PC-9 (cell line): ENCODE data around the gene FCN2. TPM values are rescaled to one million over a fixed set of nuclear protein-coding genes. Genes with fewer than 3 reads are reported as not detected.
"Not testable (repeated sequence)": the region's sequence is repeated elsewhere in the genome, so short reads cannot be mapped to it uniquely, and the experiment has no call there.

Experiments used
- BruUV-seq: library from RNA; stranded (reverse); fragments of 400-500 nt; replicated peaks from 2 replicates; lab custom pipeline; 2021; lab: Mats Ljungman, UMichigan
- CTCF ChIA-PET: fragments of 300-600 bp; sonication (Branson Sonifier 250); formaldehyde crosslinking; loops from one replicate; lab custom pipeline; 2022; ENCODE audit warnings: antibody characterized with exemption; lab: Charles Lee
- POLR2A ChIA-PET: fragments of 300-600 bp; sonication (Branson Sonifier 250); formaldehyde crosslinking; loops from one replicate; lab custom pipeline; 2022; ENCODE audit warnings: antibody characterized with exemption; ENCODE audit not compliant: unreplicated experiment; lab: Charles Lee
- DNase-seq, 2 experiments: peaks; one replicate each; pipeline versions ENCODE4 v3.0.0 to v3.0.0-alpha.2; 2015 to 2022; ENCODE audit warnings: mixed read lengths in 1 of 2
- H2AFZ ChIP-seq: fragments of 200-600 bp; sonication (generic); 2 replicates; pipeline ENCODE4 v1.8.1; 2017; ENCODE audit warnings: antibody characterized with exemption
- H3F3A ChIP-seq: fragments of 200-600 bp; sonication (generic); 2 replicates; pipeline ENCODE4 v1.8.1; 2017; ENCODE audit warnings: antibody characterized with exemption, mild to moderate bottlenecking, low read depth; ENCODE audit not compliant: insufficient read depth
- H3K27ac ChIP-seq: fragments of 200-600 bp; sonication (generic); 2 replicates; pipeline ENCODE4 v1.6.1; 2016; ENCODE audit warnings: mixed run types
- H3K27me3 ChIP-seq: fragments of 200-600 bp; sonication (generic); 2 replicates; pipeline ENCODE4 v1.6.1; 2016; ENCODE audit warnings: low read depth, mixed run types; ENCODE audit not compliant: insufficient read depth
- H3K36me3 ChIP-seq: fragments of 200-600 bp; sonication (generic); 2 replicates; pipeline ENCODE4 v1.6.1; 2016; ENCODE audit warnings: low read depth, mixed run types
- H3K4me1 ChIP-seq: fragments of 200-600 bp; sonication (generic); replicated peaks from 2 replicates; pipeline ENCODE4 v1.6.1; 2016; ENCODE audit warnings: mixed run types; ENCODE audit not compliant: insufficient read depth
- H3K4me2 ChIP-seq: fragments of 200-600 bp; sonication (generic); 2 replicates; pipeline ENCODE4 v1.6.1; 2017; ENCODE audit warnings: mixed run types
- H3K4me3 ChIP-seq: fragments of 200-600 bp; sonication (generic); 2 replicates; pipeline ENCODE4 v1.6.1; 2016; ENCODE audit warnings: mixed run types
- H3K79me2 ChIP-seq: fragments of 200-600 bp; sonication (generic); 2 replicates; pipeline ENCODE4 v1.6.1; 2017; ENCODE audit warnings: low read depth, mixed run types
- H3K9me2 ChIP-seq: fragments of 200-600 bp; sonication (generic); 2 replicates; pipeline ENCODE4 v1.8.1; 2017; ENCODE audit warnings: mild to moderate bottlenecking; ENCODE audit not compliant: insufficient read depth
- H3K9me3 ChIP-seq: fragments of 200-600 bp; sonication (generic); 2 replicates; pipeline ENCODE4 v1.8.1; 2016; ENCODE audit warnings: low read depth; ENCODE audit not compliant: insufficient read depth
- H4K20me1 ChIP-seq: fragments of 200-600 bp; sonication (generic); 2 replicates; pipeline ENCODE4 v1.8.1; 2017; ENCODE audit not compliant: insufficient read depth
- EZH2 ChIP-seq: fragments of 200-600 bp; sonication (generic); IDR thresholded peaks from 2 replicates; pipeline ENCODE4 v1.8.0; 2017; ENCODE audit warnings: antibody characterized with exemption, low read depth
- intact Hi-C: fragments of 100-400 bp; cut with micrococcal nuclease; formaldehyde crosslinking; loops from one replicate; pipeline ENCODE4 v1.10.0; 2022; ENCODE audit not compliant: unreplicated experiment
- total RNA-seq: library from RNA; stranded (reverse); gene quantifications from 2 replicates; pipeline ENCODE4 v1.2.3, GENCODE V29; 2021
- TF ChIP-seq, protein P1 (sequence below): fragments of 200-600 bp; sonication (generic); conservative IDR thresholded peaks from 2 replicates; pipeline ENCODE4 v1.6.1; 2017; ENCODE audit warnings: mixed run types, antibody characterized with exemption, mild to moderate bottlenecking, moderate library complexity

Gene FCN2
- total RNA-seq, 1 experiment from 2014 or later: not detected

GRCh38 chr9:134855231-134855899 is 25.2 kb upstream of the FCN2 start:
- no peak overlapping the region for H3K27ac ChIP-seq
- ChIA-PET POLR2A (no interaction called here), CTCF (no interaction called here)
- H3K27me3 ChIP-seq: peaks cover 58% of the 10 kb centered on the region
- intact Hi-C loops: loop anchor here (5.0 kb wide), 1 partner anchor 408 kb away; no protein-coding TSS in a partner anchor
- DNase-seq: no peak
- no peaks in the 10 kb centered on the region for H3K4me1 ChIP-seq
- no peaks in the 10 kb centered on the region for H3K9me2 ChIP-seq
- no peak for TF ChIP-seq EZH2
- TF ChIP-seq, protein P1, sequence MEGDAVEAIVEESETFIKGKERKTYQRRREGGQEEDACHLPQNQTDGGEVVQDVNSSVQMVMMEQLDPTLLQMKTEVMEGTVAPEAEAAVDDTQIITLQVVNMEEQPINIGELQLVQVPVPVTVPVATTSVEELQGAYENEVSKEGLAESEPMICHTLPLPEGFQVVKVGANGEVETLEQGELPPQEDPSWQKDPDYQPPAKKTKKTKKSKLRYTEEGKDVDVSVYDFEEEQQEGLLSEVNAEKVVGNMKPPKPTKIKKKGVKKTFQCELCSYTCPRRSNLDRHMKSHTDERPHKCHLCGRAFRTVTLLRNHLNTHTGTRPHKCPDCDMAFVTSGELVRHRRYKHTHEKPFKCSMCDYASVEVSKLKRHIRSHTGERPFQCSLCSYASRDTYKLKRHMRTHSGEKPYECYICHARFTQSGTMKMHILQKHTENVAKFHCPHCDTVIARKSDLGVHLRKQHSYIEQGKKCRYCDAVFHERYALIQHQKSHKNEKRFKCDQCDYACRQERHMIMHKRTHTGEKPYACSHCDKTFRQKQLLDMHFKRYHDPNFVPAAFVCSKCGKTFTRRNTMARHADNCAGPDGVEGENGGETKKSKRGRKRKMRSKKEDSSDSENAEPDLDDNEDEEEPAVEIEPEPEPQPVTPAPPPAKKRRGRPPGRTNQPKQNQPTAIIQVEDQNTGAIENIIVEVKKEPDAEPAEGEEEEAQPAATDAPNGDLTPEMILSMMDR: no peak
- H2AFZ ChIP-seq: no peak overlapping the region
- no peaks in the 10 kb centered on the region; the same call in 1 of the 2 replicates for H4K20me1 ChIP-seq
- H3K4me3 ChIP-seq: no peak overlapping the region
- no TSS peak for BruUV-seq
- no peaks in the 10 kb centered on the region for H3K9me3 ChIP-seq
- H3K36me3 ChIP-seq: no peaks in the 10 kb centered on the region
- H3K79me2 ChIP-seq: no peaks in the 10 kb centered on the region
- H3K4me2 ChIP-seq: no peak overlapping the region
- H3F3A ChIP-seq: no peaks in the 10 kb centered on the region; the same call in 1 of the 2 replicates

- no peaks in the 10 kb centered on the region for H3K79me2 ChIP-seq
- ChIA-PET POLR2A (no interaction called here), CTCF (no interaction called here)
- H3K27me3 ChIP-seq: peaks cover 64% of the 10 kb centered on the region
- H3K4me3 ChIP-seq: no peak overlapping the region
- no peaks in the 10 kb centered on the region; the same call in 1 of the 2 replicates for H4K20me1 ChIP-seq
- no peaks in the 10 kb centered on the region for H3K9me2 ChIP-seq
- no peak overlapping the region for H2AFZ ChIP-seq
- no peaks in the 10 kb centered on the region; the same call in 1 of the 2 replicates for H3F3A ChIP-seq
- intact Hi-C loops: loop anchor here (5.0 kb wide), 1 partner anchor 409 kb away; no protein-coding TSS in a partner anchor
- no peak for DNase-seq
- no TSS peak for BruUV-seq
- no peak overlapping the region for H3K27ac ChIP-seq
- no peak overlapping the region for H3K4me2 ChIP-seq
- TF ChIP-seq, protein P1: no peak
- TF ChIP-seq EZH2: no peak
- no peaks in the 10 kb centered on the region for H3K9me3 ChIP-seq
- no peaks in the 10 kb centered on the region for H3K4me1 ChIP-seq
- H3K36me3 ChIP-seq: no peaks in the 10 kb centered on the region
Measured at GRCh38 chr9:134855900-134856377, 24.7 kb upstream of the FCN2 start.

GRCh38 chr9:134857451-134857850 is 23.2 kb upstream of the FCN2 start:
- H3F3A ChIP-seq, CTCF ChIA-PET, H3K36me3 ChIP-seq, H3K9me3 ChIP-seq, H3K79me2 ChIP-seq, H3K9me2 ChIP-seq, DNase-seq, H3K4me1 ChIP-seq, H2AFZ ChIP-seq, POLR2A ChIA-PET, H3K4me2 ChIP-seq, H4K20me1 ChIP-seq, H3K4me3 ChIP-seq, H3K27ac ChIP-seq, BruUV-seq: not testable (repeated sequence)
- intact Hi-C loops: loop anchor here (5.0 kb wide), 1 partner anchor 410 kb away; no protein-coding TSS in a partner anchor
- H3K27me3 ChIP-seq: peaks cover 74% of the 10 kb centered on the region
